Nephron (organoid): ENCODE data around the gene SYK.

ENCODE experiments used
- H3K27ac Mint-ChIP-seq, 3 experiments: 2 replicates each; pipeline ENCODE4 v1.8.0; 2020; ENCODE audit warnings: mixed read lengths in 3 of 3, mild to moderate bottlenecking in 2 of 3, moderate library complexity in 1 of 3
- H3K27me3 Mint-ChIP-seq: 2 replicates; pipeline ENCODE4 v1.8.0; 2021; ENCODE audit warnings: low read depth, mild to moderate bottlenecking, moderate library complexity, mixed read lengths
- H3K36me3 Mint-ChIP-seq: 2 replicates; pipeline ENCODE4 v1.8.0; 2020; ENCODE audit warnings: low read depth, mixed read lengths
- H3K4me1 Mint-ChIP-seq: 2 replicates; pipeline ENCODE4 v1.8.0; 2020; ENCODE audit warnings: mixed read lengths
- H3K4me3 Mint-ChIP-seq, 3 experiments: 2 replicates each; pipeline ENCODE4 v1.8.0; 2020; ENCODE audit warnings: mild to moderate bottlenecking in 3 of 3, mixed read lengths in 3 of 3, moderate library complexity in 2 of 3
- H3K9me3 Mint-ChIP-seq: 2 replicates; pipeline ENCODE4 v1.8.0; 2020; ENCODE audit warnings: mixed read lengths
- TF ChIP-seq, protein P1 (sequence below), 3 experiments: fragments of 200-600 bp; sonication (generic); IDR thresholded peaks; one replicate each; pipeline ENCODE4 v1.5.0; 2021; ENCODE audit warnings: antibody characterized with exemption in 3 of 3; ENCODE audit not compliant: unreplicated experiment in 3 of 3

SYK gene

DNA sequence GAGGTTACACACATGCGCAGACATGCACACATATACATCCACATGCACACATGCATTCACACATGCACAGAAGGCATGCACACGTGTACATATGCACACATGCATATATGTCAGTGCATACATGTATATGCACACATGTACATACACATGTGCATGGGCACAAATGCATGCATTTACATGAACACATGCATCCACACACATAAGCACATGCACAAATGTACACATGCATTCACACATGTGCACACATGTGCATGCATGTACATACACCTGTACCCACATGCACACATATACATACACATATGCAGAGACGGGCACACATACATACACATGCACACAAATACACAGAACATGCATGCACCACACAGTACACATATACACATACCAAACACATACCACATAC is 97.7 kb downstream of the SYK start:
- TF ChIP-seq, protein P1, sequence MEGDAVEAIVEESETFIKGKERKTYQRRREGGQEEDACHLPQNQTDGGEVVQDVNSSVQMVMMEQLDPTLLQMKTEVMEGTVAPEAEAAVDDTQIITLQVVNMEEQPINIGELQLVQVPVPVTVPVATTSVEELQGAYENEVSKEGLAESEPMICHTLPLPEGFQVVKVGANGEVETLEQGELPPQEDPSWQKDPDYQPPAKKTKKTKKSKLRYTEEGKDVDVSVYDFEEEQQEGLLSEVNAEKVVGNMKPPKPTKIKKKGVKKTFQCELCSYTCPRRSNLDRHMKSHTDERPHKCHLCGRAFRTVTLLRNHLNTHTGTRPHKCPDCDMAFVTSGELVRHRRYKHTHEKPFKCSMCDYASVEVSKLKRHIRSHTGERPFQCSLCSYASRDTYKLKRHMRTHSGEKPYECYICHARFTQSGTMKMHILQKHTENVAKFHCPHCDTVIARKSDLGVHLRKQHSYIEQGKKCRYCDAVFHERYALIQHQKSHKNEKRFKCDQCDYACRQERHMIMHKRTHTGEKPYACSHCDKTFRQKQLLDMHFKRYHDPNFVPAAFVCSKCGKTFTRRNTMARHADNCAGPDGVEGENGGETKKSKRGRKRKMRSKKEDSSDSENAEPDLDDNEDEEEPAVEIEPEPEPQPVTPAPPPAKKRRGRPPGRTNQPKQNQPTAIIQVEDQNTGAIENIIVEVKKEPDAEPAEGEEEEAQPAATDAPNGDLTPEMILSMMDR (IDR thresholded peaks at IDR 0.05; ENCODE audit: unreplicated experiment in 3 of 3): no peak
- Mint-ChIP-seq H3K27me3 (peaks cover 6% of the 10 kb centered on the region), H3K27ac (no peak overlapping the region), H3K9me3 (peaks cover 14% of the 10 kb centered on the region), H3K4me3 (no peak overlapping the region), H3K36me3 (peaks cover 18% of the 10 kb centered on the region), H3K4me1 (peaks cover 13% of the 10 kb centered on the region)

DNA sequence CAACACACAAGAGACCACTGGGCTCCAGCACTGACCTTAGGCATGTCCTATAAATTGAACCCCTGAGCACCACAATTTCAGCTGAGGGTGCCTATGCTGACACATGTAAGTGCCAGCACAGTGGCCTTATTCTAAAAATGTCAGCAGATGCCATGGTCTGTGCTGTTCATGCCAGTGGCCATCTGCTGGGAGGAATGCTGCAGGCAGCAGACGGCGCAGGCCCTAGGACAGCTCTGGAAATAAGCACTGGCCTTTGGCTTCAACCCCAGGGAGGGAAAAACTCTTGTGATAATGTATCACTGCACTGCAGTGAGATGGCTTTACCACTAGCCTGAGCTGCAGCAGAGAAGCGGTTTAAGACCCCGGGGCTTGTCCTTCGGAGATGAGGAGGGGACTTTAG is 98.5 kb downstream of the SYK start:
- H3K4me3 Mint-ChIP-seq: no peak overlapping the region
- peaks cover 13% of the 10 kb centered on the region for H3K4me1 Mint-ChIP-seq
- H3K27me3 Mint-ChIP-seq: peaks cover 6% of the 10 kb centered on the region
- TF ChIP-seq, protein P1 (IDR thresholded peaks at IDR 0.05; ENCODE audit: unreplicated experiment in 3 of 3): peak in 2 of 3 experiments; percentile 12 to 25
- H3K27ac Mint-ChIP-seq: no peak overlapping the region
- H3K36me3 Mint-ChIP-seq: peaks cover 22% of the 10 kb centered on the region
- peaks cover 14% of the 10 kb centered on the region for H3K9me3 Mint-ChIP-seq

GRCh38 chr9:90901933-90902332 is 100.3 kb downstream of the SYK start:
- Mint-ChIP-seq H3K36me3 (peaks cover 25% of the 10 kb centered on the region), H3K9me3 (peaks cover 16% of the 10 kb centered on the region), H3K4me3 (no peak overlapping the region), H3K27ac (no peak overlapping the region), H3K27me3 (peaks cover 6% of the 10 kb centered on the region), H3K4me1 (peaks cover 6% of the 10 kb centered on the region)
- TF ChIP-seq, protein P1 (IDR thresholded peaks at IDR 0.05; ENCODE audit: unreplicated experiment in 3 of 3): no peak

- peaks cover 6% of the 10 kb centered on the region for H3K4me1 Mint-ChIP-seq
- no peak overlapping the region for H3K27ac Mint-ChIP-seq
- H3K9me3 Mint-ChIP-seq: peaks cover 19% of the 10 kb centered on the region
- TF ChIP-seq, protein P1 (IDR thresholded peaks at IDR 0.05; ENCODE audit: unreplicated experiment in 3 of 3): no peak
- H3K36me3 Mint-ChIP-seq: peaks cover 25% of the 10 kb centered on the region
- H3K4me3 Mint-ChIP-seq: no peak overlapping the region
- peaks cover 6% of the 10 kb centered on the region for H3K27me3 Mint-ChIP-seq
Measured at GRCh38 chr9:90903766-90904424, 102.3 kb downstream of the SYK start.

DNA sequence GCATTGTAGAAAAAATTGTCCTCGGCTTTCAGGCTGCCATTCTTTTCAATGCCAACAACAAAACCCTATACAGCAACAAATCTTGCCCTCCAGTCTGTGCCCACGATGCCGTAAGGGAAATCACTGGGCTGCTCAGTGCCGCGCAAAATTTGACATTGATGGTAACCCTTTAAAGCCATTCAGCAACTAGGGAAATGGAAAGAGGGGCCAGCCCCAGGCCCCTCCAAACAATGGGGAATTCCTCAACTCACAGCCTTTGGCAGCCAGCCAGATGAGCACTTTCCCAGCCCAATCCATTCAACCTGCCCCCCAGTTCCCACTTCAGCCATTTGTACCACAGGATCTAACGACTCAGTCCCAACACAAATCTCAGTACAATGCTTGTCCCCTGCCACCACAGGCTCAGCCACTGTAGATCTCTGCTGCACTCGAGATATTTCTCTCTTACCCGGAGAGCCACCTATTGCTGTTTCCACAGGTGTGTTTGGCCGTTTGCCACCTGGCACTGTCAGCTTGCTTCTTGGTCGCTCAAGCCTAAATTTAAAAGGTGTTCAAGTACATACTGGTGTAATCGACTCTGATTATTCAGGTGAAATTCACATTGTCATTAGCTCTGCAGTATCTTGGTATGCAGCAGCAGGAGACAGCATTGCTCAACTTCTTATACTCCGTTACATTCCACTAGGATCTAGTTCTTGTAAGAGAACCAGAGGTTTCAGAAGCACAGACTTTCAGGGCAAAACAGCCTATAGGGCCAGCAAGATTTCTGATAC is 103.3 kb downstream of the SYK start:
- peaks cover 19% of the 10 kb centered on the region for H3K9me3 Mint-ChIP-seq
- H3K4me3 Mint-ChIP-seq: no peak overlapping the region
- TF ChIP-seq, protein P1 (IDR thresholded peaks at IDR 0.05; ENCODE audit: unreplicated experiment in 3 of 3): no peak
- peaks cover 25% of the 10 kb centered on the region for H3K36me3 Mint-ChIP-seq
- peaks cover 6% of the 10 kb centered on the region for H3K4me1 Mint-ChIP-seq
- H3K27ac Mint-ChIP-seq: peak overlapping the region in 2 of 3 experiments; percentile 44 to 58
- H3K27me3 Mint-ChIP-seq: peaks cover 3% of the 10 kb centered on the region
